Activated T-helper 1 cell treated with anti-CD3 and anti-CD28 coated beads, Interleukin-12 subunit alpha, Interleukin-12 subunit beta, Interleukin-2, Interleukin-4 antibody, amounts not matched to agents 30 ng/mL and 10 ng/mL and 1 ng/mL, durations not matched to agents 14 hours and 24 hours and 36 hours (primary cell): ENCODE results near the gene MAGEA2B. TPM values are rescaled to one million over a fixed set of nuclear protein-coding genes. Genes with fewer than 3 reads are reported as not detected.
"Not testable (repeated sequence)": the region's sequence is repeated elsewhere in the genome, so short reads cannot be mapped to it uniquely, and the experiment has no call there.

Experiments used
- DNase-seq: peaks from one replicate; pipeline ENCODE4 v3.0.0; 2021; ENCODE audit warnings: low spot score
- H3K27ac Mint-ChIP-seq: one replicate; pipeline ENCODE4 v1.8.0; 2021; ENCODE audit warnings: mild to moderate bottlenecking, mixed read lengths
- H3K27me3 Mint-ChIP-seq: one replicate; pipeline ENCODE4 v1.8.0; 2022; ENCODE audit warnings: mild to moderate bottlenecking, moderate library complexity, mixed read lengths; ENCODE audit not compliant: insufficient read depth
- H3K36me3 Mint-ChIP-seq: one replicate; pipeline ENCODE4 v1.8.0; 2021; ENCODE audit warnings: low read depth, mixed read lengths
- H3K4me1 Mint-ChIP-seq: one replicate; pipeline ENCODE4 v1.8.0; 2021; ENCODE audit warnings: low read depth, mixed read lengths
- H3K4me3 Mint-ChIP-seq: one replicate; pipeline ENCODE4 v1.8.0; 2021; ENCODE audit warnings: mild to moderate bottlenecking, moderate library complexity, mixed read lengths
- H3K9me3 Mint-ChIP-seq: one replicate; pipeline ENCODE4 v1.8.0; 2021; ENCODE audit warnings: mixed read lengths
- intact Hi-C: fragments of 100-400 bp; cut with micrococcal nuclease; formaldehyde crosslinking; loops from one replicate; pipeline ENCODE4 v1.15.1; 2024
- total RNA-seq: library from RNA; stranded (reverse); gene quantifications from 2 replicates; pipeline ENCODE4 v1.2.3, GENCODE V29; 2022

Gene MAGEA2B
- total RNA-seq, 1 donor from 2014 or later: not detected

DNA sequence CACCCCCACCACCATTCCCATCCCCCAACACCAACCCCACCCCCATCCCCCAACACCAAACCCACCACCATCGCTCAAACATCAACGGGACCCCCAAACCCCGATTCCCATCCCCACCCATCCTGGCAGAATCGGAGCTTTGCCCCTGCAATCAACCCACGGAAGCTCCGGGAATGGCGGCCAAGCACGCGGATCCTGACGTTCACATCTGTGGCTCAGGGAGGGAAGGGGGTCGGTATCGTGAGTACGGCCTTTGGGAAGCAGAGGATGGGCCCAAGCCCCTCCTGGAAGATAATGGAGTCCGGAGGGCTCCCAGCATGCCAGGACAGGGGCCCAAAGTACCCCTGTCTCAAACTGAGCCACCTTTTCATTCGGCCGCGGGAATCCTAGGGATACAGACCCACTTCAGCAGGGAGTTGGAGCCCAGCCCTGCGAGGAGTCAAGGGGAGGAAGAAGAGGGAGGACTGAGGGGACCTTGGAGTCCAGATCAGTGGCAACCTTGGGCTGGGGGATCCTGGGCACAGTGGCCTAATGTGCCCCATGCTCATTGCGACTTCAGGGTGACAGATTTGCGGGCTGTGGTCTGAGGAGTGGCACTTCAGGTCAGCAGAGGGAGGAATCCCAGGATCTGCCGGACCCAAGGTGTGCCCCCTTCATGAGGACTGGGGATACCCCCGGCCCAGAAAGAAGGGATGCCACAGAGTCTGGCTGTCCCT is 19.9 kb downstream of the MAGEA2B start:
- DNase-seq, H3K9me3 Mint-ChIP-seq, H3K27ac Mint-ChIP-seq, H3K4me1 Mint-ChIP-seq, H3K36me3 Mint-ChIP-seq, H3K4me3 Mint-ChIP-seq, H3K27me3 Mint-ChIP-seq, intact Hi-C loops: not testable (repeated sequence)

DNA sequence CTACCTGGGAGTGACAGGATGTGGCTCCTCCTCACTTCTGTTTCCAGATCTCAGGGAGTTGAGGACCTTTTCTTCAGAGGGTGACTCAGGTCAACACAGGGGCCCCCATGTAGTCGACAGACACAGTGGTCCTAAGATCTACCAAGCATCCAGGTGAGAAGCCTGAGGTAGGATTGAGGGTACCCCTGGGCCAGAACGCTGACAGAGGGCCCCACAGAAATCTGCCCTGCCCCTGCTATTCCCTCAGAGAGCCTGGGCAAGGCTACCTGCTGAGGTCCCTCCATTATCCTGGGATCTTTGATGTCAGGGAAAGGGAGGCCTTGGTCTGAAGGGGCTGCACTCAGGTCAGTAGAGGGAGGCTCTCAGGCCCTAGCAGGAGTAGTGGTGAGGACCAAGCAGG is 20.7 kb downstream of the MAGEA2B start:
- no peaks in the 10 kb centered on the region for H3K36me3 Mint-ChIP-seq
- H3K27me3 Mint-ChIP-seq: peaks cover 2% of the 10 kb centered on the region

DNA sequence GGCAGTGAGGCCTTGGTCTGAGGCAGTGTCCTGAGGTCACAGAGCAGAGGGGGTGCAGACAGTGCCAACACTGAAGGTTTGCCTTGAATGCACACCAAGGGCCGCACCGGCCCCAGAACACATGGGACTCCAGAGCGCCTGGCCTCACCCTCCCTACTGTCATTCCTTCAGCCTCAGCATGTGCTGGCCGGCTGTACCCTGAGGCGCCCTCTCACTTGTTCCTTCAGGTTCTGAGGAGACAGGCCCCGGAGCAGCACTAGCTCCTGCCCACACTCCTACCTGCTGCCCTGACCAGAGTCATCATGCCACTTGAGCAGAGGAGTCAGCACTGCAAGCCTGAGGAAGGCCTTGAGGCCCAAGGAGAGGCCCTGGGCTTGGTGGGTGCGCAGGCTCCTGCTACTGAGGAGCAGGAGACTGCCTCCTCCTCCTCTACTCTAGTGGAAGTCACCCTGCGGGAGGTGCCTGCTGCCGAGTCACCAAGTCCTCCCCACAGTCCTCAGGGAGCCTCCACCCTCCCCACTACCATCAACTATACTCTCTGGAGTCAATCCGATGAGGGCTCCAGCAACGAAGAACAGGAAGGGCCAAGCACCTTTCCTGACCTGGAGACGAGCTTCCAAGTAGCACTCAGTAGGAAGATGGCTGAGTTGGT is 21.6 kb downstream of the MAGEA2B start:
- no peaks in the 10 kb centered on the region for H3K9me3 Mint-ChIP-seq
- no peak overlapping the region for H3K4me3 Mint-ChIP-seq
- H3K27me3 Mint-ChIP-seq: no peaks in the 10 kb centered on the region
- intact Hi-C loops: no loop called here
- no peaks in the 10 kb centered on the region for H3K36me3 Mint-ChIP-seq
- H3K27ac Mint-ChIP-seq: no peak overlapping the region
- no peaks in the 10 kb centered on the region for H3K4me1 Mint-ChIP-seq
- DNase-seq: no peak

More for the DNA sequence above, 20.7 kb downstream of the MAGEA2B start:
- DNase-seq: no peak
- intact Hi-C loops: no loop called here
- H3K27ac Mint-ChIP-seq: no peak overlapping the region
- H3K4me1 Mint-ChIP-seq: no peaks in the 10 kb centered on the region
- no peak overlapping the region for H3K4me3 Mint-ChIP-seq
- no peaks in the 10 kb centered on the region for H3K9me3 Mint-ChIP-seq

- intact Hi-C loops, H3K27me3 Mint-ChIP-seq, H3K36me3 Mint-ChIP-seq, H3K27ac Mint-ChIP-seq, H3K9me3 Mint-ChIP-seq, H3K4me3 Mint-ChIP-seq, H3K4me1 Mint-ChIP-seq, DNase-seq: not testable (repeated sequence)
These were observed 22.1 kb downstream of the MAGEA2B start for GRCh38 chrX:152736528-152736927.

DNA sequence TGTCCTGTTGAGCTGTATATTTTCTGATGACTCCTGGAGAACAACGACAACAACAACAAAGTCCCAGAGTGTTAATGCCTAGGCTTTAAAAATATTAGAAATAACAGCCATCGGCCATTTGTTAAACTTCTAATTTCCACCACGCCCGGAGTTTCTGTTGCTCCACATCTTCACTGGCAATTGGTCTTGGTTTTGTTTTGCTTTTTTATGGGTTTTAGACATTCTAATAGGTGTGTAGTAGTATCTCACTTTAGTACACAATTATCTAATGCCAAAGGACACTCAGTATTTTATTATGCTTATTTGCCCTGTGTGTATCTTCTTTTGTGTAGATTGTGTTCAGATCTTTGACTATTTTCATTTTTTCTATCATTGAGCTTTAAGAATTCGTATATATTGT is 24.1 kb downstream of the MAGEA2B start:
- Mint-ChIP-seq H3K27ac (no peak overlapping the region), H3K4me1 (no peaks in the 10 kb centered on the region), H3K36me3 (no peaks in the 10 kb centered on the region), H3K4me3 (no peak overlapping the region), H3K27me3 (no peaks in the 10 kb centered on the region), H3K9me3 (no peaks in the 10 kb centered on the region)
- no peak for DNase-seq
- intact Hi-C loops: no loop called here

- H3K4me3 Mint-ChIP-seq, DNase-seq, H3K36me3 Mint-ChIP-seq, H3K4me1 Mint-ChIP-seq, H3K27ac Mint-ChIP-seq, intact Hi-C loops, H3K27me3 Mint-ChIP-seq, H3K9me3 Mint-ChIP-seq: not testable (repeated sequence)
These were observed 39.5 kb downstream of the MAGEA2B start, which contains the start of gene MAGEA2 for GRCh38 chrX:152753686-152754650. MAGEA2 (minus strand) TSS chrX:152753842; CDS start chrX:152751363, 2,479 bp downstream.

DNA sequence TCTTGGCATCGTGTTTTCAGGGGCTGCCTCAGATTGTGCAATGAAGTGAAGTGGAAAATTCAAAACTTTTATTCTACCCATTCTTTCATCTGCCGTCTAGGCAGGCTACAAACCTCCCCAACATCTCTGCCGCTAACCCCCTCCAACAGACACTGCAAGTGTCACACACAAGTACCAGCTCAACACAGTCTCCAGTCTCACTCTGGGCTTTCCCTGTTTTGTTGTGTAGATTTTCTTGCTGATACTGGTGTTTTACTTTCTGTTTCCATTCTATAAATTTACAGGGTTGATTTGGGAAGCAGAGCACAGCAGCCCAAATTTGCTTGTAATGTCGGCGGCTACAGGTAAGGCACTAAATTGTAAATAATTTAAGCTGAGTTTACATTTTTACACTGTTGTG is 40.4 kb downstream of the MAGEA2B start:
- H3K4me1 Mint-ChIP-seq, DNase-seq, H3K27me3 Mint-ChIP-seq, H3K4me3 Mint-ChIP-seq, H3K27ac Mint-ChIP-seq, H3K9me3 Mint-ChIP-seq, intact Hi-C loops, H3K36me3 Mint-ChIP-seq: not testable (repeated sequence)

DNA sequence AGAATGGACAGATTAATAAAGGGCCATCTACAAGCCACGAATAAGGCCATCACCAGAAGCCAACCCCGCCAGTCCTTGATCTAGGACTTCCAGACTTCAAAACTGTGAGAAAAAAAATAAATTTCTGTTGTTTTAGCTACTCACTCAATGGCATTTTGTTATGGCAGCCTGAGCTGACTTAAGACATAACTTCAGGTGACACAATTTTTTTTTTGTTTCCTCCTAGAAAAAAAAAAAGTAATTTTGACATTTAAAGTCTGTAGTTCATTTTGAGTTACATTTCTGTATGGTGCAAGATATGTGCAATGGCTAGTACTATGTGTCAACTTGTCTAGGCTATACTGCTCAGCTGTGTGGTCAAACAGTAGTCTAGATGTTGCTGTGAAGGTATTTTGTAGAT is 44.5 kb downstream of the MAGEA2B start, which contains the start of gene CSAG3:
CSAG3 (plus strand) TSS at position 301 of the 400 bp plus-strand sequence.
- H3K27ac Mint-ChIP-seq, H3K9me3 Mint-ChIP-seq, H3K36me3 Mint-ChIP-seq, H3K27me3 Mint-ChIP-seq, DNase-seq, H3K4me1 Mint-ChIP-seq, H3K4me3 Mint-ChIP-seq, intact Hi-C loops: not testable (repeated sequence)

- H3K27ac Mint-ChIP-seq, intact Hi-C loops, H3K36me3 Mint-ChIP-seq, H3K9me3 Mint-ChIP-seq, H3K4me3 Mint-ChIP-seq, H3K4me1 Mint-ChIP-seq, H3K27me3 Mint-ChIP-seq, DNase-seq: not testable (repeated sequence)
These were observed 45.1 kb downstream of the MAGEA2B start for GRCh38 chrX:152759544-152759943.

DNA sequence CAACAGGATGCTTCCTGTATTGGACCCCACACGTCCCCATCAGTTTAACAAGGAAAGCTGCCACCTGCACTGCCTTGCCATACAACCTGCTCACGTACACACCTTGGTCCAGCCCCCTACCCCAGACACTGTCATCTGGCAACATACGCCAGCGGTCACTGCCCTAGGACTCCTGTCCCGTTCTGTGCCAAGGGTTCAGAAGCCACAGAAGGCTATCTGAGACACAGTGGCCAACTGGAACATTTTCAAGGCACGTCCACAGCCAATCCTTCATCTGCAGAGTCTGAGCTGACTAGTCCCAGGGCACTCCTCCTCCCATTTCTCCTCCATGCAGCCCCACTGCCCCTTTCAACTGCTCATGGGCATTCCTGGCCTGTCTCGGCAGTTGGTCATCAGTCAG is 47.2 kb downstream of the MAGEA2B start:
- DNase-seq, H3K27ac Mint-ChIP-seq, H3K9me3 Mint-ChIP-seq, intact Hi-C loops, H3K4me3 Mint-ChIP-seq, H3K27me3 Mint-ChIP-seq, H3K4me1 Mint-ChIP-seq, H3K36me3 Mint-ChIP-seq: not testable (repeated sequence)

- intact Hi-C loops, H3K9me3 Mint-ChIP-seq, DNase-seq, H3K4me3 Mint-ChIP-seq, H3K27ac Mint-ChIP-seq, H3K27me3 Mint-ChIP-seq, H3K36me3 Mint-ChIP-seq, H3K4me1 Mint-ChIP-seq: not testable (repeated sequence)
These were observed 52.1 kb downstream of the MAGEA2B start for GRCh38 chrX:152766562-152766961.
